Progenitor cell of endocrine pancreas (in vitro differentiated cells): ENCODE results near the gene GUCA2B. TPM values are rescaled to one million over a fixed set of nuclear protein-coding genes. Genes with fewer than 3 reads are reported as not detected.

Source experiments
- DNase-seq: peaks from one replicate; pipeline ENCODE4 v3.0.0; 2021; ENCODE audit warnings: low spot score; ENCODE audit not compliant: unreplicated experiment
- H3K27ac Mint-ChIP-seq: 2 replicates; pipeline ENCODE4 v1.8.0; 2021; ENCODE audit warnings: mild to moderate bottlenecking, moderate library complexity, mixed read lengths
- H3K27me3 Mint-ChIP-seq: 2 replicates; pipeline ENCODE4 v1.8.0; 2021; ENCODE audit warnings: mixed read lengths
- H3K36me3 Mint-ChIP-seq: 2 replicates; pipeline ENCODE4 v1.8.0; 2022; ENCODE audit warnings: mixed read lengths; ENCODE audit not compliant: insufficient read depth
- H3K4me1 Mint-ChIP-seq: 2 replicates; pipeline ENCODE4 v1.8.0; 2021; ENCODE audit warnings: low read depth, mixed read lengths
- H3K4me3 Mint-ChIP-seq: 2 replicates; pipeline ENCODE4 v1.8.0; 2021; ENCODE audit warnings: low read depth, mild to moderate bottlenecking, moderate library complexity, mixed read lengths
- H3K9me3 Mint-ChIP-seq: 2 replicates; pipeline ENCODE4 v1.8.0; 2021; ENCODE audit warnings: low read depth, mixed read lengths
- total RNA-seq: library from RNA; stranded (reverse); gene quantifications from 2 replicates; pipeline ENCODE4 v1.2.1, GENCODE V29; 2021
- TF ChIP-seq, protein P1 (sequence below): fragments of 200-600 bp; sonication (generic); IDR thresholded peaks from one replicate; pipeline ENCODE4 v1.5.0; 2021; ENCODE audit warnings: antibody characterized with exemption, mild to moderate bottlenecking; ENCODE audit not compliant: unreplicated experiment

The GUCA2B gene
- total RNA-seq, 1 donor from 2014 or later: 0.89 TPM

DNA sequence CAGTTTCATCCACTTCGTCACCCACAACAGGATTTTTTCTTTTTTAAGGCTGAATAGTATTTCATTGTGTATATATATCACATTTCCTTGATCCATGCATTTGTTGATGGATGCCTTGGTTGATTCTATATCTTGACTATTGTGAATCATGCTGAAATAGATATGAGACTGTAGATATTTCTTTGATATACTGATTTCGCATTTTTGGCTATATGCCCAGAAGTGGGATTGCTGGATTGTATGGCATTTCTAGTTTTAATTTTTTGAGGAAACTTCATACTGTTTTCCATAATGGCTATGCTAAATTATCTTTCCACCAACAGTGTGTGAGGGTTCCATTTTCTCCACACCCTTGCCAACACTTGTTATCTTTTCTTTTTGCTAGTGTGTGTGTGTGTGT, 5.0 kb downstream of the GUCA2B start:
- Mint-ChIP-seq H3K4me3 (no peak overlapping the region), H3K27me3 (peaks cover 7% of the 10 kb centered on the region)

DNA sequence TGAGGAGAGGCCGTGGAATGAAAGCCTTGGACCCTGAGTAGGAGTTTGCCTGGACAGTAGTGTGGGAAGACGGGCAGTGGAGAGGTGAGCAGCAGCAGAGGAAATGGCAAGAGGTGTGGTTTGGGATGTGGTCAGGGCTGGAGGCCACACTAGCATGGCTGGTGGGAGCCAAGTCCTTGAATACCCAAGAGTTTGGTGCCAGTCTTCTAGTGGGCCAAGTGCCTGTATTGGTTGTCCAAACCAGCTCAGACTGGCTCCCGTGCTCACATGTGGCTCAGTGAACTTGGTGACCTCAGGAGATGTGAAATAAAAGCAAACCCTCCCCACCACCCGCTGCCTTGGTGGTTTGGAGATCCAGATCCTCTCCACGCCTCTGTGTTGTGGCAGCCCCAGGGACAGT, 9.0 kb downstream of the GUCA2B start:
- Mint-ChIP-seq H3K4me3 (no peak overlapping the region), H3K9me3 (peaks cover 4% of the 10 kb centered on the region), H3K4me1 (peaks cover 5% of the 10 kb centered on the region), H3K27ac (no peak overlapping the region), H3K36me3 (no peaks in the 10 kb centered on the region), H3K27me3 (peaks cover 7% of the 10 kb centered on the region)
- TF ChIP-seq, protein P1, sequence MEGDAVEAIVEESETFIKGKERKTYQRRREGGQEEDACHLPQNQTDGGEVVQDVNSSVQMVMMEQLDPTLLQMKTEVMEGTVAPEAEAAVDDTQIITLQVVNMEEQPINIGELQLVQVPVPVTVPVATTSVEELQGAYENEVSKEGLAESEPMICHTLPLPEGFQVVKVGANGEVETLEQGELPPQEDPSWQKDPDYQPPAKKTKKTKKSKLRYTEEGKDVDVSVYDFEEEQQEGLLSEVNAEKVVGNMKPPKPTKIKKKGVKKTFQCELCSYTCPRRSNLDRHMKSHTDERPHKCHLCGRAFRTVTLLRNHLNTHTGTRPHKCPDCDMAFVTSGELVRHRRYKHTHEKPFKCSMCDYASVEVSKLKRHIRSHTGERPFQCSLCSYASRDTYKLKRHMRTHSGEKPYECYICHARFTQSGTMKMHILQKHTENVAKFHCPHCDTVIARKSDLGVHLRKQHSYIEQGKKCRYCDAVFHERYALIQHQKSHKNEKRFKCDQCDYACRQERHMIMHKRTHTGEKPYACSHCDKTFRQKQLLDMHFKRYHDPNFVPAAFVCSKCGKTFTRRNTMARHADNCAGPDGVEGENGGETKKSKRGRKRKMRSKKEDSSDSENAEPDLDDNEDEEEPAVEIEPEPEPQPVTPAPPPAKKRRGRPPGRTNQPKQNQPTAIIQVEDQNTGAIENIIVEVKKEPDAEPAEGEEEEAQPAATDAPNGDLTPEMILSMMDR: no peak
- no peak for DNase-seq

More for the DNA sequence above, 5.0 kb downstream of the GUCA2B start:
- H3K4me1 Mint-ChIP-seq: no peaks in the 10 kb centered on the region
- no peak for DNase-seq
- no peaks in the 10 kb centered on the region for H3K36me3 Mint-ChIP-seq
- TF ChIP-seq, protein P1: no peak
- peaks cover 4% of the 10 kb centered on the region for H3K9me3 Mint-ChIP-seq
- no peak overlapping the region for H3K27ac Mint-ChIP-seq

GRCh38 chr1:42163114-42163513, 9.9 kb downstream of the GUCA2B start:
- TF ChIP-seq, protein P1: no peak
- H3K4me3 Mint-ChIP-seq: no peak overlapping the region
- peaks cover 7% of the 10 kb centered on the region for H3K27me3 Mint-ChIP-seq
- no peak for DNase-seq
- no peaks in the 10 kb centered on the region for H3K36me3 Mint-ChIP-seq
- H3K9me3 Mint-ChIP-seq: peaks cover 4% of the 10 kb centered on the region
- peaks cover 5% of the 10 kb centered on the region for H3K4me1 Mint-ChIP-seq
- no peak overlapping the region for H3K27ac Mint-ChIP-seq

- no peak overlapping the region for H3K27ac Mint-ChIP-seq
- DNase-seq: no peak
- no peak overlapping the region for H3K4me3 Mint-ChIP-seq
- H3K27me3 Mint-ChIP-seq: peaks cover 7% of the 10 kb centered on the region
- TF ChIP-seq, protein P1: no peak
- H3K9me3 Mint-ChIP-seq: peaks cover 4% of the 10 kb centered on the region
- H3K4me1 Mint-ChIP-seq: peaks cover 5% of the 10 kb centered on the region
- H3K36me3 Mint-ChIP-seq: no peaks in the 10 kb centered on the region
Measured at GRCh38 chr1:42163536-42164503, 10.6 kb downstream of the GUCA2B start.

- TF ChIP-seq, protein P1: no peak
- H3K27me3 Mint-ChIP-seq: peaks cover 7% of the 10 kb centered on the region
- peaks cover 4% of the 10 kb centered on the region for H3K9me3 Mint-ChIP-seq
- peaks cover 5% of the 10 kb centered on the region for H3K4me1 Mint-ChIP-seq
- no peaks in the 10 kb centered on the region for H3K36me3 Mint-ChIP-seq
- H3K27ac Mint-ChIP-seq: peak within 1 kb of the TSS; percentile 1
- no peak within 1 kb of the TSS for H3K4me3 Mint-ChIP-seq
- no peak for DNase-seq
Measured at GRCh38 chr1:42164551-42165420, 11.6 kb downstream of the GUCA2B start, which contains the start of gene GUCA2A. TSS of gene GUCA2A (minus strand) at chr1:42164745. CDS start at chr1:42164712, 33 bp downstream.
